Neural cell (in vitro differentiated cells): ENCODE results near the gene NTRK1.

ENCODE experiments used
- CTCF ChIP-seq: fragments of 450-650 bp; IDR thresholded peaks from 2 replicates; pipeline ENCODE4 v1.5.1; 2014; ENCODE audit warnings: antibody characterized with exemption, mild to moderate bottlenecking, moderate library complexity; ENCODE audit not compliant: poor library complexity, severe bottlenecking
- EP300 ChIP-seq: fragments of 450-650 bp; conservative IDR thresholded peaks from 2 replicates; pipeline ENCODE4 v1.6.1; 2014; ENCODE audit warnings: antibody characterized with exemption, mild to moderate bottlenecking, moderate library complexity; ENCODE audit not compliant: poor library complexity, severe bottlenecking
- EZH2 ChIP-seq: fragments of 200-600, 300-800 bp; shearing (Covaris generic), sonication (generic); IDR thresholded peaks from 2 replicates; pipeline ENCODE4 v1.6.1; 2014; ENCODE audit warnings: antibody characterized with exemption, low read length, borderline replicate concordance, mild to moderate bottlenecking; ENCODE audit not compliant: insufficient read depth, poor library complexity, severe bottlenecking
- POLR2AphosphoS5 ChIP-seq: IDR thresholded peaks from 2 replicates; pipeline ENCODE4 v1.6.1; 2012
- RAD21 ChIP-seq: fragments of 450-650 bp; conservative IDR thresholded peaks from 2 replicates; pipeline ENCODE4 v1.6.1; 2014; ENCODE audit warnings: antibody characterized with exemption, mild to moderate bottlenecking, moderate library complexity
- REST ChIP-seq: IDR thresholded peaks from 2 replicates; pipeline ENCODE4 v1.6.1; 2012; ENCODE audit warnings: borderline replicate concordance
- SMC3 ChIP-seq: fragments of 450-650 bp; conservative IDR thresholded peaks from 2 replicates; pipeline ENCODE4 v1.6.1; 2014; ENCODE audit warnings: antibody characterized with exemption, mild to moderate bottlenecking, moderate library complexity; ENCODE audit not compliant: poor library complexity

DNA sequence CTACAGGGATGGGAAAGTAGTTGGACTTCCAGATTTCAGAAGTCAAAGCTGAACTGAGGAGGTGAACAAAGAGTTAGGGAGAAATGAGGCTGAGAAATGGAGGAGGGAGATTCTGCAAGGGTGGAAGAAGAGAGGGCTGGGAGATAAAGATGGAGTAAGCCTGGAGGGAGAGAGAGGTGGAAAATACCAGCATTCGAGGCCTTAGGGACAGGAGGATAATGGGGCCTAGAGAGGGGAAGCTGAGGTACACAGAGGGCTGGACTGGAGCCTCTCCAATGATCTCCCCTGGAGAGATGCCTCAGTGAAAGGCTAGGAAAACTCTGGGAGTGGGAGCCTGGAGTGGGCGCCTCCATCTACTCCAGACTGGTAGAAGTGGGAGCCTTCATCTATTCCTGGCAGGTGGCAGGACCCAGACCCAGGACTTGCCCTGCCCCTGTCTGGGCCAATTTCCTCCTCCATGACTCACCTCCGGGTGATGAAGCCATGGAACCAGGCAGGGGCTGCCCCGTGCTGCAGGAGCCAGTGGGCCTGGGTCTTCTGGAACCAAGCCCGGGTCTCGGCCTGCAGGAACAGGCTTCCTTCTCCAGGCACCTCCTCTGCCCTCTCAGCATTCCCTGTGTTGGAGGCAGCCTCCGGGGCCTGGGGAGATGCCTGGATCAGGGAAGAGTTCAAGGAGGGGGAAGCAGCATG is 45.9 kb upstream of the NTRK1 start:
- no peak for TF ChIP-seq CTCF
- TF ChIP-seq REST: no peak
- TF ChIP-seq EZH2: no peak
- TF ChIP-seq SMC3: no peak
- TF ChIP-seq POLR2AphosphoS5: no peak
- TF ChIP-seq RAD21: no peak
- no peak for TF ChIP-seq EP300
